Neural cell (in vitro differentiated cells): Measurements from ENCODE around the gene TRAK1.

Source experiments
- EP300 ChIP-seq: fragments of 450-650 bp; conservative IDR thresholded peaks from 2 replicates; pipeline ENCODE4 v1.6.1; 2014; ENCODE audit warnings: antibody characterized with exemption, mild to moderate bottlenecking, moderate library complexity; ENCODE audit not compliant: poor library complexity, severe bottlenecking
- EZH2 ChIP-seq: fragments of 200-600, 300-800 bp; shearing (Covaris generic), sonication (generic); IDR thresholded peaks from 2 replicates; pipeline ENCODE4 v1.6.1; 2014; ENCODE audit warnings: antibody characterized with exemption, low read length, borderline replicate concordance, mild to moderate bottlenecking; ENCODE audit not compliant: insufficient read depth, poor library complexity, severe bottlenecking
- POLR2AphosphoS5 ChIP-seq: IDR thresholded peaks from 2 replicates; pipeline ENCODE4 v1.6.1; 2012
- RAD21 ChIP-seq: fragments of 450-650 bp; conservative IDR thresholded peaks from 2 replicates; pipeline ENCODE4 v1.6.1; 2014; ENCODE audit warnings: antibody characterized with exemption, mild to moderate bottlenecking, moderate library complexity
- SMC3 ChIP-seq: fragments of 450-650 bp; conservative IDR thresholded peaks from 2 replicates; pipeline ENCODE4 v1.6.1; 2014; ENCODE audit warnings: antibody characterized with exemption, mild to moderate bottlenecking, moderate library complexity; ENCODE audit not compliant: poor library complexity
- TAF1 ChIP-seq: IDR thresholded peaks from 2 replicates; pipeline ENCODE4 v1.6.1; 2012; ENCODE audit warnings: low read depth
- TF ChIP-seq, protein P1 (sequence below): fragments of 450-650 bp; IDR thresholded peaks from 2 replicates; pipeline ENCODE4 v1.5.1; 2014; ENCODE audit warnings: antibody characterized with exemption, mild to moderate bottlenecking, moderate library complexity; ENCODE audit not compliant: poor library complexity, severe bottlenecking
- TF ChIP-seq, protein P2 (sequence below): IDR thresholded peaks from 2 replicates; pipeline ENCODE4 v1.6.1; 2012; ENCODE audit warnings: borderline replicate concordance

DNA sequence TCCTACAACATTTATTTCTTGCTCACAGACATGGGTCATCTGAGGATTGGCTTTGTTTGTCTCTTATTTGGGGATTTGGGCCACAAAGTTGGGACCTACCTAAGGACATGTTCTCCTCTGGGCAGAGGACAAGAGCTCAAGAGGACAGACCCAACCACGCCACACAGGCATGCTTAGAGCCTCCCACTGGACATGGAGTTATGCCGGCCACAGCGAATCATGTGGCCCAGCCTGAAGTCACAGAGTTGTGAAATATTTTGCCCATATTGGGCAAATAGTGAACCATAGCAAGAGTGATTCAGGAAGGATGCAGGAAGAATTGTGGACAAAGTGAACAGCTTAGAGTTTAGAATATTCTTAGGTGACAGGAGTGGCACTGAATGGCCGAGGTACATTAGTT lies 9.9 kb downstream of the TRAK1 start:
- TF ChIP-seq, protein P1, sequence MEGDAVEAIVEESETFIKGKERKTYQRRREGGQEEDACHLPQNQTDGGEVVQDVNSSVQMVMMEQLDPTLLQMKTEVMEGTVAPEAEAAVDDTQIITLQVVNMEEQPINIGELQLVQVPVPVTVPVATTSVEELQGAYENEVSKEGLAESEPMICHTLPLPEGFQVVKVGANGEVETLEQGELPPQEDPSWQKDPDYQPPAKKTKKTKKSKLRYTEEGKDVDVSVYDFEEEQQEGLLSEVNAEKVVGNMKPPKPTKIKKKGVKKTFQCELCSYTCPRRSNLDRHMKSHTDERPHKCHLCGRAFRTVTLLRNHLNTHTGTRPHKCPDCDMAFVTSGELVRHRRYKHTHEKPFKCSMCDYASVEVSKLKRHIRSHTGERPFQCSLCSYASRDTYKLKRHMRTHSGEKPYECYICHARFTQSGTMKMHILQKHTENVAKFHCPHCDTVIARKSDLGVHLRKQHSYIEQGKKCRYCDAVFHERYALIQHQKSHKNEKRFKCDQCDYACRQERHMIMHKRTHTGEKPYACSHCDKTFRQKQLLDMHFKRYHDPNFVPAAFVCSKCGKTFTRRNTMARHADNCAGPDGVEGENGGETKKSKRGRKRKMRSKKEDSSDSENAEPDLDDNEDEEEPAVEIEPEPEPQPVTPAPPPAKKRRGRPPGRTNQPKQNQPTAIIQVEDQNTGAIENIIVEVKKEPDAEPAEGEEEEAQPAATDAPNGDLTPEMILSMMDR = no peak
- TF ChIP-seq, protein P2, sequence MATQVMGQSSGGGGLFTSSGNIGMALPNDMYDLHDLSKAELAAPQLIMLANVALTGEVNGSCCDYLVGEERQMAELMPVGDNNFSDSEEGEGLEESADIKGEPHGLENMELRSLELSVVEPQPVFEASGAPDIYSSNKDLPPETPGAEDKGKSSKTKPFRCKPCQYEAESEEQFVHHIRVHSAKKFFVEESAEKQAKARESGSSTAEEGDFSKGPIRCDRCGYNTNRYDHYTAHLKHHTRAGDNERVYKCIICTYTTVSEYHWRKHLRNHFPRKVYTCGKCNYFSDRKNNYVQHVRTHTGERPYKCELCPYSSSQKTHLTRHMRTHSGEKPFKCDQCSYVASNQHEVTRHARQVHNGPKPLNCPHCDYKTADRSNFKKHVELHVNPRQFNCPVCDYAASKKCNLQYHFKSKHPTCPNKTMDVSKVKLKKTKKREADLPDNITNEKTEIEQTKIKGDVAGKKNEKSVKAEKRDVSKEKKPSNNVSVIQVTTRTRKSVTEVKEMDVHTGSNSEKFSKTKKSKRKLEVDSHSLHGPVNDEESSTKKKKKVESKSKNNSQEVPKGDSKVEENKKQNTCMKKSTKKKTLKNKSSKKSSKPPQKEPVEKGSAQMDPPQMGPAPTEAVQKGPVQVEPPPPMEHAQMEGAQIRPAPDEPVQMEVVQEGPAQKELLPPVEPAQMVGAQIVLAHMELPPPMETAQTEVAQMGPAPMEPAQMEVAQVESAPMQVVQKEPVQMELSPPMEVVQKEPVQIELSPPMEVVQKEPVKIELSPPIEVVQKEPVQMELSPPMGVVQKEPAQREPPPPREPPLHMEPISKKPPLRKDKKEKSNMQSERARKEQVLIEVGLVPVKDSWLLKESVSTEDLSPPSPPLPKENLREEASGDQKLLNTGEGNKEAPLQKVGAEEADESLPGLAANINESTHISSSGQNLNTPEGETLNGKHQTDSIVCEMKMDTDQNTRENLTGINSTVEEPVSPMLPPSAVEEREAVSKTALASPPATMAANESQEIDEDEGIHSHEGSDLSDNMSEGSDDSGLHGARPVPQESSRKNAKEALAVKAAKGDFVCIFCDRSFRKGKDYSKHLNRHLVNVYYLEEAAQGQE = no peak
- no peak for TF ChIP-seq RAD21
- no peak for TF ChIP-seq TAF1
- no peak for TF ChIP-seq EZH2
- no peak for TF ChIP-seq POLR2AphosphoS5
- TF ChIP-seq SMC3 = no peak
- no peak for TF ChIP-seq EP300
